Stomach (tissue), 4 donors: Measurements from ENCODE around the gene LINC01488.

Experiments used
- CTCF ChIP-seq, 7 experiments: fragments of 450-650 bp in 4 of 7; fragments of 200-600 bp in 3 of 7; sonication (generic) in 3 of 7; IDR thresholded peaks; one replicate each; pipeline ENCODE4 v1.5.1; 2016 to 2019; ENCODE audit warnings: antibody characterized with exemption in 7 of 7, control low read depth in 2 of 7, mild to moderate bottlenecking in 1 of 7
- EP300 ChIP-seq: sonication (generic); formaldehyde crosslinking; IDR thresholded peaks from one replicate; pipeline ENCODE4 v1.6.1; 2017; ENCODE audit warnings: antibody characterized with exemption
- POLR2A ChIP-seq, 4 donors: fragments of 450-650 bp; IDR thresholded peaks; one replicate each; pipeline ENCODE4 v1.6.1; 2016; ENCODE audit warnings: antibody characterized with exemption in 4 of 4, control low read depth in 2 of 4, mild to moderate bottlenecking in 1 of 4, moderate library complexity in 1 of 4
- POLR2AphosphoS5 ChIP-seq, 3 donors: sonication (generic); formaldehyde crosslinking; IDR thresholded peaks; one replicate each; pipeline ENCODE4 v1.6.1; 2016; ENCODE audit warnings: antibody characterized with exemption in 3 of 3

- TF ChIP-seq CTCF (IDR thresholded peaks at IDR 0.05) (no peak), EP300 (no peak), POLR2A (IDR thresholded peaks at IDR 0.05) (no peak), POLR2AphosphoS5 (IDR thresholded peaks at IDR 0.05) (no peak)
Measured at GRCh38 chr11:69531071-69531716, 49.7 kb downstream of the LINC01488 start.
